Stimulated activated CD4-positive, alpha-beta T cell treated with anti-CD3 and anti-CD28 coated beads, Interleukin-1b, Interleukin-23, amount 100 ng/mL, for 48 hours (primary cell): ENCODE results near the gene NGDN.

ENCODE experiments used
- DNase-seq: peaks from one replicate; pipeline ENCODE4 v3.0.0-alpha.2; 2020

Gene NGDN

GRCh38 chr14:23478109-23478759, 8.7 kb downstream of the NGDN start:
- peak; percentile 38 for DNase-seq

- DNase-seq, result no peak
Observed at GRCh38 chr14:23481362-23481970, 12.0 kb downstream of the NGDN start.

GRCh38 chr14:23481979-23482822, 12.7 kb downstream of the NGDN start:
- DNase-seq, result no peak

GRCh38 chr14:23482823-23483148, 13.3 kb downstream of the NGDN start:
- DNase-seq, result no peak

- peak; percentile 4 for DNase-seq
Observed at GRCh38 chr14:23483236-23483854, 13.8 kb downstream of the NGDN start.

- no peak for DNase-seq
Observed at GRCh38 chr14:23485326-23485725, 15.8 kb downstream of the NGDN start.

GRCh38 chr14:23486036-23486435, 16.5 kb downstream of the NGDN start:
- no peak for DNase-seq

GRCh38 chr14:23487216-23487615, 17.7 kb downstream of the NGDN start:
- DNase-seq, result no peak

- DNase-seq, result no peak
Observed at GRCh38 chr14:23492618-23493272, 23.2 kb downstream of the NGDN start.

GRCh38 chr14:23494223-23494622, 24.7 kb downstream of the NGDN start:
- DNase-seq, result no peak

GRCh38 chr14:23512156-23512555, 42.7 kb downstream of the NGDN start:
- no peak for DNase-seq

- no peak for DNase-seq
Observed at GRCh38 chr14:23513005-23513817, 43.7 kb downstream of the NGDN start.

GRCh38 chr14:23513818-23514643, 44.5 kb downstream of the NGDN start:
- no peak for DNase-seq

GRCh38 chr14:23514644-23514957, 45.1 kb downstream of the NGDN start:
- DNase-seq, result no peak

GRCh38 chr14:23517650-23518326, 48.3 kb downstream of the NGDN start:
- DNase-seq, result no peak

GRCh38 chr14:23518709-23519108, 49.2 kb downstream of the NGDN start:
- no peak for DNase-seq

GRCh38 chr14:23520899-23521533, 51.5 kb downstream of the NGDN start:
- DNase-seq, result no peak

- no peak for DNase-seq
Observed at GRCh38 chr14:23521785-23522640, 52.5 kb downstream of the NGDN start.

GRCh38 chr14:23522643-23523198, 53.2 kb downstream of the NGDN start:
- no peak for DNase-seq
